GM19023 (cell line): Measurements from ENCODE around the gene RABGAP1L.
"Not testable (repeated sequence)": the region's sequence is repeated elsewhere in the genome, so short reads cannot be mapped to it uniquely, and the experiment has no call there.

ENCODE experiments used
- ATAC-seq: cut with Tn5 transposase; IDR thresholded peaks from one replicate; pipeline ENCODE4 v1.9.1; 2021; ENCODE audit warnings: mild to moderate bottlenecking, moderate library complexity; ENCODE audit not compliant: unreplicated experiment

Gene RABGAP1L

GRCh38 chr1:174696026-174696821 is 536.9 kb downstream of the RABGAP1L start:
- ATAC-seq, result no peak

DNA sequence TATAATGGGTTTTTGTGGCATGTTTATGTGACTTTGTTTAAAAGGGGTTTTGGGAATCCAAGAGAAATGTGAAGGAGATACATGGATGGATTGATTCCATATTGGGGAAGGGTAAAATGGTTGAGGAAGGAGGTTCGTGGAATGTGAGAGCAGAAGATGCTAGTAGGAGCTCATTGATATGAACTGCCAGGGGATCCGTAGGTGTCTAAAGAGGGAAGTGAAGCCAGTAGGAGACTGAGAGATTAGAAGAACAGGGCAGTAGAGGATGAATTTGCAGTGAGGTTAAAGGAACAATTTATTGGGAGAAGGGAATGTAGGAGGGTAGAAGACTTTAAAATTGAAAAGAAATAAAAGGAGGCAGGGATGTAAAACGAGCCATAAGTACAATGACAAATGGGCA is 541.0 kb downstream of the RABGAP1L start:
- no peak for ATAC-seq

DNA sequence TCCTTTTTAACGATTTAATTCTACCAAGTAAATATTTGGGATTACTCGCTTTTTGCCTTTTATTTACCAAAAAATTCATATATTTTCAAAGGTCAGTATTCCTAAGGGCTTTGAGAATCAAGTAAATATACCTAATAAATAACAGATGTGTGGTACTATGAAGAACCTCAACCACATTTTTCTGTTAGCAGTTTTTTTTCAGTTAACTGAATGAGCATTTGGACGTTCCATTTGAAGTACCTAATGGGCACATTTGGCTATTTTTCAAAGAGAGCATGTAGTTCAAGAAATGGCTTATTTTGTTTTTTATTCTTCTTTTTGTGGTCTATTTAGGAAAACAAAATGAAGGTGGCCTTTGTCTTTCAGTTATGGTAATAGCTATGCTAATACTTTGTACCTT is 541.5 kb downstream of the RABGAP1L start:
- no peak for ATAC-seq

GRCh38 chr1:174701565-174701964 is 542.2 kb downstream of the RABGAP1L start:
- ATAC-seq, result no peak

DNA sequence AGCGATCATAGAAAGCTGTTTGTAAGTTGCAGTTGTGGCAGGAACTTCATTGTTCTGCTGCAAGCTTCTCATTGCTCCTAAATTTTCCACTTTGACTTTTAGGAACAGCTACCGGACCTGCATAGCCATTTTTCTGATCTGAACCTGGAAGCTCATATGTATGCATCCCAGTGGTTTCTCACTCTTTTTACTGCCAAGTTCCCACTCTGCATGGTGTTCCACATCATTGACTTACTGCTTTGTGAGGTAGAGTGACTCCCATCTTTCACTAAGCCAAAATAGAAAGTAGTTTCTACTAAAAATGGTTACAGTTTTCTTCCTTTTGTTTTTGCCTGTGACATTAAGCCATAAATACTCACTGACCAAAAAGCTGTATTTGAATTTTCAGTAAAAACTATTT is 542.7 kb downstream of the RABGAP1L start:
- no peak for ATAC-seq

DNA sequence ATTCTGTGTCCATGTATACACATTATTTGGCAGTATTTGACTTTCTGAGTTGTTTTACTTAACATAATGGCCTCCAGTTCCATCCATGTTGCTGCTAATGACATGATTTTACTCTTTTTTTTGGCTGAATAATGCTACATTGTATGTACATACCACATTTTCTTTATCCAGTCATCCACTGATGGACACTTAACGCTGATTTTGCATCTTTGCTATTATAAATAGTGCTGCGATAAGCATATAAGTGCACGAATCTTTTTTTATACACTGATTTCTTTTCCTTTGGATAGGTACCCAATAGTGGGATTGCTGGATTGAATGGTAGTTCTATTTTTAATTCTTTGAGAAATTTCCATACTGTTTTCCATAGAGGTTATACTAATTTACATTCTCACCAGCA is 544.0 kb downstream of the RABGAP1L start:
- ATAC-seq, result no peak

DNA sequence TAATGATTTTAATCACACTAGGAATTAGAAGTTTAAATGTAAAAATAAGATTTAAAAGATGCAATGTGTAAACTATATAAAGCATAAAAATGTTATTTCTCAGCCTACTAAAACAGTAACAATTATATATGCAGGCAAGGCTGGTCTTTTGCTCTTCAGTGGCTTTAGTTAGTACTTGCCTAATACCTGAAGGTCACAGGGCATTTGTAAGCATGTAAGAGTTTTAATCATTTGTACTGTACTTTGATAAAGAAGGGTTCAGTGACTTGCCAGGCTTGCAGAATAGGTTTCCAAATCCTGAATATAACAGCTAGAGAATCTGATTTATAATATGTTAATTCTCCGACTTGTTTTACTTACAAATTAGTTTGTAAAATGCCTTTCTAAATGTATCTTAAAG is 545.0 kb downstream of the RABGAP1L start:
- no peak for ATAC-seq

DNA sequence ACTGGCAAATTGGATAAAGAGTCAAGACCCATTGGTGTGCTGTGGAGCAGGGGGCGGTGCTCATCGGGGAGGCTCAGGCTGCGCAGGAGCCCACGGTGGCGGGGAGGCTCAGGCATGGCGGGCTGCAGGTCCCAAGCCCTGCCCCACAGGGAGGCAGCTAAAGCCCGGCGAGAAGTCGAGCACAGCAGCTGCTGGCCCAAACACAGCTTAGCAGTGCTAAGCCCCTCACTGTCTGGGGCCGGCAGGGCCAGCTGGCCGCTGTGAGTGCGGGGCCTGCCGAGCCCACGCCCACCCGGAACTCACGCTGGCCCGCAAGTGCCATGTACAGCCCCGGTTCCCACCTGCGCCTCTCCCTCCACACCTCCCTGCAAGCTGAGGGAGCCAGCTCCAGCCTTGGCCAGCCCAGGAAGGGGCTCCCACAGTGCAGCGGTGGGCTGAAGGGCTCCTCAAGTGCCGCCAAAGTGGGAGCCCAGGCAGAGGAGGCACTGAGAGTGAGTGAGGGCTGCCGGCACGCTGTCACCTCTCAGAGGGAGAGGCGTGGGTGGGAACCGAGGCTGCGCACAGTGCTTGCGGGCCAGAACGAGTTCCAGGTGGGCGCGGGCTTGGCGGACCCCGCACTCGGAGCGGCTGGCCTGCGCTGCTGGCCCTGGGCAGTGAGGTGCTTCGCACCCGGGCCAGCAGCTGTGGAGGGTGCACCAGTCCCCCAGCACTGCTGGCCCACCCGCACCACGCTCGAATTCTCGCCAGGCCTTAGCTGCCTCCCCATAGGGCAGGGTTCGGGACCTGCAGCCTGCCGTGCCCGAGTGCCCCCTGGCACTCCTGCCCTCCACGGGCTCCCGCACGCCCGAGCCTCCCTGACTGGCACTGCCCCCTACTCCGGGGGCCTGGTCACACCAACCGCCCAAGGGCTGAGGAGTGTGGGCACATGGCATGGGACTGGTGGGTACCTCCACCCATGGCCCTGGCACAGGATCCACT is 551.8 kb downstream of the RABGAP1L start:
- no peak for ATAC-seq

DNA sequence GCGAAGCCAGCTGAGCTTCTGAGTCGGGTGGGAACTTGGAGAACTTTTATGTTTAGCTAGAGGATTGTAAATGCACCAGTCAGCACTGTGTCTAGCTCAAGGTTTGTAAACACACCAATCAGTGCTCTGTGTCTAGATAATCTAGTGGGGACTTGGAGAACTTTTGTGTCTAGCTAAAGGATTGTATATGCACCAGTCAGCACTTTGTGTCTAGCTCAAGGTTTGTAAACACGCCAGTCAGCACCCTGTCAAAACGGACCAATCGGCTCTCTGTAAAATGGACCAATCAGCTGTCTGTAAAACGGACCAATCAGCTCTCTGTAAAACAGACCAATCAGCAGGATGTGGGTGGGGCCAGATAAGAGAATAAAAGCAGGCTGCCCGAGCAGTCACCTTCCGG is 552.5 kb downstream of the RABGAP1L start:
- not testable (repeated sequence) for ATAC-seq

- ATAC-seq, result no peak
Measured at GRCh38 chr1:174712541-174712940, 553.2 kb downstream of the RABGAP1L start.

GRCh38 chr1:174713796-174714195 is 554.5 kb downstream of the RABGAP1L start:
- ATAC-seq, result no peak

DNA sequence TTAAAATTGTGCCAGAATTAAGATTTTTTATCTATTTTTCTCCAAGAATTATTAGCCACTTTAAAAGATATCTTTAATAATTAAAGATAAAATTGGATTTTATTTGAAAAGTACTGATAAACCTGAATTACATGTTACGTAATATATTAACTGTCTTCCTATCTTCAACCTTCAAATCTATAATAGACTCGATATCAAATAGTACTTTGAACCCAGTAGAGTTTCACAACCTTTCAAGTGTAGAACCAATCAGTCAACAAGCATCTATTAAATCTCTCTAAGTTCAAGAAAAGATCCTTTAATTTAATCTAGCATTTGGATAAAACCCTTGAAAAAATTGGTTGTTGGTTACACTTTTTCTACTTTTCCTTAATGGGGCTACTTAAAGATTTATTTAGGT is 559.9 kb downstream of the RABGAP1L start:
- ATAC-seq, result no peak

DNA sequence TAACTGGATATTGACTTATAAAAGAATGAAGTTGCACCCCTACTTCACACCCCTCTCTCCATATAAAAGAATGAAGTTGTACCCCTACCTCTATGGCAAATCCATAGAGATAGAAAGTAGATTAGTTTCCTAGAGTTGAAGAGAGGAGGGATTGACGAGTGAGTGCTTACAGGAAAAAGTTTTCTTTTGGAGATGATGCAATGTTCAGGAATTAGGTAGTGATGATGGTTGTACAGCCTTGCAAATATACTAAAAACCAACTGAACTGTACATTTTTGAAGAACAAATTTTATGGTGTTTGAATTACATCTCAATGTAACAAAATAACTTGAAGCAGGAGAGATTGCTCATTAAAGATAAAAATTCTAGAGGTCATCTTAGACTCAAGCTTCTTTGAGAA is 561.3 kb downstream of the RABGAP1L start:
- ATAC-seq, result no peak

DNA sequence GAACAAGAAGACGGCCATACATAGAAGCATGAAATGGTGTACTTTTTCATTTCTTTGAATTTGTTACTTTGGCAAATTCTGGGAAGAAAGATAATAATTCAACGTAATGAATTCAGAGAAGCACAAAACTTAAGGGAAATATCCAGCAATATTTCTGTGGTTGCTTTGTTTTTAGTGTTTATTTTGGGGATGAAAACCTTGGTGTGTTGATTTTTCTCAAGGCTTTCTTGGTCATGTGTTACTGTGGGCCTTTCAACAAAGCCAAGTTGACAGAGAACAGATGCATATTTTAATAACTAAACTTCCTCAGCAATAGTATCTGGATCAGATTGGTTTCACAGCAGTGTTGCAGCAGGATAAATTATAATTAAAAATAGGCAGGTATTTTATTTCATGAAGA is 561.9 kb downstream of the RABGAP1L start:
- ATAC-seq, result no peak

DNA sequence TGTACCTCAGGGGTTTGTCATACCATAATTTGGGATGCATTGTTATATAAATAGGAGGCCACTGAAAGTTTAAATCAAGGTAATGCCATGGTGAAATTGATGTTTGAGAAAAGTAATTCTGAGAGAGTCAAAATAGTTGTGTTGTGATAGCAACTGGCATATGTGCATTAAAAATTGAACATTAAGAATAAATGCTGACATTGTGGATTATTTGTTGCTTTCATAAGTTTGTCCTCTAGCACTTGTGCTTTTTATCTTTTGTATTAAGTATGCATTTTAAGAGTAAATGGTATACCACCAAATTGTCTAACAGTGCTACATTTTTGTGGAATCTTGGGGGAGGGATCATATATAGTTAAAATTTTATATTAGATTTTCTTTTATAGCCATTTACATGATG is 564.5 kb downstream of the RABGAP1L start:
- ATAC-seq, result no peak

DNA sequence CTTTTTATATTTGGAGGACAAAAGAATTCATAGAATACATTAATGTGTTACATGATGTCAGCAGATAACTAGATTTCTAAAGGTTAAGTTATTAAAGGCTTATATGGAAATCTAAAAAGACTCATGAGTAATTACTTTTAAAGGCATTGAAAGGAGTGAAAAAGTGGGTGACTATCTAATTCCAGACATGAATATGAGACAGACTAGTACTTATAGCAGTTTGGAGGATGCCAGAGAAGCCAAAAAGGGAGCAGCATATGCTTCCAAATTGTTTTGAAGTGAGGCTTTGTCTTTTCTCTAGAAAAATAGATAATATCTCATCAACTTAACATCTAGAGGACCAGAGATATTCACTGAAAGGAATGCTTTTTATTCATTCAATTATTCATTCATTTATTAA is 564.9 kb downstream of the RABGAP1L start:
- no peak for ATAC-seq

DNA sequence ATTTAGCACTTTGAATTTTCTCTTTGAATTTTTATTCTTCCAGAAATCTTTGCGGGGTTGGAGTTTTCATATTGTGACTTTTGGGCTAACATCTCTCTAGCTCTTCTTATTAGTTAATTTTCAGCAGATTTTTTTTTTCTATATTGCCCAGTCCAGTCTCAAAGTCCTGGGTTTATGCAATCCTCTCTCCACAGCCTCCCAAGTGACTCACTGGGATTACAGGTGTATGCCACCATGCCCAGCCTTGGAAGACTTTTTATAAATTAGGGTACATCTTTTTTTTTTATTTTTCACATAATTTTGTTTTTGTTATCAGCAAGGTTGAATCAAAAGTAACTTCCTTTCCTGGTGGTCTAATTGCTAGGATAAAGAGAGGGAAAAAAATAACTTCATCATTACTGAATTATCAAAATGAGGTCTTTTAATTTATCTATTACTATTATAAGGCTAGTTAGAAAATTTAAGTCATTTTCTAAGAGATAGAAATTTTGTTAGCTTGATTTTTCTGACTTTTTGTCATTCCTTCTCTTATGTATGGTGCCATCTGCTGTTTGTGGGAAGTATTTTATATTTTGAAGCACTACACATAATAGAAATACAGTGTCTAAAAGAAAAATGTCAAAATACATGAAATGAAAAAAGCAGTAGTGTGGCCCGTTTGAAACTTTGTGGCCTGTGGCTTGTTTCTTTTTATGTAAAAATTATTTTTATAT is 567.0 kb downstream of the RABGAP1L start:
- no peak for ATAC-seq

DNA sequence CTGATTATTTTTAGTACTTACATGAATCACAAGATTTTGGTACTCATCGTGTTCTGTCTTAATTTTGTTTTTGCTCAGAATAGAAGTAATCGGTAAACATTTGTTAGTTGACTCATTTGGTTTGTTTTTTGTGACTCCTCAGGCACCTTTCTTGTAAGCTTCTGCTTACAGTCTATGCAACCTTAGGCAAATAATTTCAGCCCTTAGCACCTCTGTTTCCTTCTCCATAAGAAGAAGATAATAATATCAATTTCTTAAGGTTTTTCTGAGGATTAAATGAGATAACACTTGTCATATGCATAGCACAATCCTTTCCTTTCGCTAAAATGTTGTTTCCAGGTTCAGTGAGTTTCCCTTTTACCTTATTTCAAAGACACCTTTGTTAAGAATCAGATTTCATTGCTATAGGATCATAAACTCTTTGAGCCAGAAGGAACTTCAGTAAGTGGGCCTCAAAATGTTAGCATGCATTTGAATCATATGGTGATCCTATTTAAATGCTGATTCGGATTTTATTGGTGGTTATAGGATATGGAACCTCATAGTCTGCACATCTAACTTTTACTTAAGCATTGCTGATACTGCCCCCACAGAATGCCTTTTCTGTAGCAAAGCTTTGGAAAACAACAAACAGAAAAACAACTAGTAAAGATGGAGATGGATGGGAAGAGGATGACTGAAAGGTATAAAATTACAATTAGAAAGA is 567.7 kb downstream of the RABGAP1L start:
- ATAC-seq, result no peak

DNA sequence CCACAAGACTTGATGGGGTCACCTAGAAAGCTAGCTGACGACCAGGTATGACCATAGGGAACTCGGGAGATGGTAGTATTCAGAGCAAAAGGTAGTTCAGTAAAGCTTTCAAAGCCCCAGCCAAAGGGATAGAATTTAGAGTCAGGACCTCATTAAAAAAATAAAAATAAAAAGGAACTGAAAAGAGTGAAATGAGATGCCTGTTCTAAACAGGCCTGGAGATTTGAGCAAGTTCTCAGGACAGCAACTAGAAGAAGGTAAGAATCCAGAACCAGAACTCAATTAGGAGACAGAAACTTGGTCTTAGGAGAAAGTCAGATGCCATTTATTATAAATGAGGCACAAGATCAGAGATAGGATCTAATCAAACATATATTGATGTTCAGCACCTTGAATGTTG is 575.0 kb downstream of the RABGAP1L start:
- no peak for ATAC-seq

DNA sequence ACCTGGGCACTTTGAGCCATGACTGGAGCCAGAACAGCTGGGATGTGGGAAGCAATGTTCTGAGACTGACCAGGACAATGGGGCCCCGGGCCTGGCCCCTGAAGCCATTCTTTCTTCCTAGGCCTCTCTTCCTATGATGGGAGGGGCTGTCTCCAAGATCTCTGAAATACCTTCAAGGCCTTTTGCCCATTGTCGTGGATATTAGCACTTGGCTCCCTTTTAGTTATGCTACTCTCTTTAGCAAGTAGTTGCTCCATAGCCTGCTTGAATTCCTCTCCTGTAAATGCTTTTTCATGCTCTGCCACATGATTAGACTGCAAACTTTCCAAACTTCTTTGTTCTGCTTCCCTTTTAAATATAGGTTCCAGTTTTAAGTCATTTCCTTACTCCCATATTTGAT is 577.5 kb downstream of the RABGAP1L start:
- ATAC-seq, result no peak
